Measurements from ENCODE around the gene ZSWIM1. TPM values are rescaled to one million over a fixed set of nuclear protein-coding genes. Genes with fewer than 3 reads are reported as not detected.
"Not testable (repeated sequence)": the region's sequence is repeated elsewhere in the genome, so short reads cannot be mapped to it uniquely, and the experiment has no call there.

The ZSWIM1 gene
- total and polyA plus RNA-seq, 2 donors (not counting 1 experiment from before 2014, with no cell fraction given) = 5.4 to 15.7 TPM

- Histone ChIP-seq H3K4me3 (ENCODE audit: control extremely low read depth in 1 of 5, extremely low read depth in 1 of 5, insufficient read depth in 1 of 5, low read depth in 2 of 5, low read length in 4 of 5) (no peak overlapping the region), H3K79me2 (ENCODE audit: control insufficient read depth, insufficient read depth, low read length) (no peaks in the 10 kb centered on the region), H3K4me2 (replicated peaks; ENCODE audit: low read depth, low read length, poor library complexity, severe bottlenecking) (no peak overlapping the region), H3K27me3 (replicated peaks in 1 of 4; ENCODE audit: control extremely low read depth in 1 of 4, control insufficient read depth in 3 of 4, insufficient read depth in 4 of 4, low read length in 3 of 4) (no peaks in the 10 kb centered on the region), H3K27ac (ENCODE audit: low read length in 2 of 2) (no peak overlapping the region), H3K9ac (ENCODE audit: low read length) (no peak overlapping the region), H3K36me3 (replicated peaks in 1 of 2; ENCODE audit: control extremely low read depth in 1 of 2, control insufficient read depth in 1 of 2, extremely low read depth in 1 of 2, insufficient read depth in 2 of 2, low read length in 1 of 2) (no peaks in the 10 kb centered on the region), H2AFZ (ENCODE audit: insufficient read depth, low read depth, low read length, poor library complexity, severe bottlenecking) (no peak overlapping the region), H3K9me3 (ENCODE audit: control extremely low read depth in 1 of 3, control insufficient read depth in 2 of 3, insufficient read depth in 1 of 3, low read length in 2 of 3) (no peaks in the 10 kb centered on the region), H3K4me1 (ENCODE audit: control insufficient read depth in 2 of 2, insufficient read depth in 2 of 2, low read length in 2 of 2) (no peaks in the 10 kb centered on the region), H4K20me1 (ENCODE audit: control insufficient read depth, insufficient read depth, low read length, poor library complexity, severe bottlenecking) (no peaks in the 10 kb centered on the region)
- WGBS (ENCODE audit: insufficient coverage) = 94% methylated on average over 13 of the region's 14 CpGs
- H3K4me3 Mint-ChIP-seq = no peak overlapping the region
- H3K27ac Mint-ChIP-seq = no peak overlapping the region
- DNase-seq (no peak), ATAC-seq (ENCODE audit: low read depth) (no peak)
- H3K4me1 Mint-ChIP-seq = no peaks in the 10 kb centered on the region
- ChIA-PET CTCF (interaction anchor here (0.9 kb wide), 1 partner anchor 11 kb away, joined by 3 read pairs; no protein-coding TSS in a partner anchor), POLR2A (no interaction called here)
- H3K9me3 Mint-ChIP-seq (ENCODE audit: insufficient read depth) = no peaks in the 10 kb centered on the region
- intact Hi-C loops (cut with micrococcal nuclease) = no loop called here
- no peaks in the 10 kb centered on the region for H3K27me3 Mint-ChIP-seq
- no peak for TF ChIP-seq EZH2 (IDR thresholded peaks at IDR 0.05; ENCODE audit: borderline replicate concordance, insufficient read depth, low read depth, low read length, poor library complexity, severe bottlenecking)
- TF ChIP-seq, protein P1, sequence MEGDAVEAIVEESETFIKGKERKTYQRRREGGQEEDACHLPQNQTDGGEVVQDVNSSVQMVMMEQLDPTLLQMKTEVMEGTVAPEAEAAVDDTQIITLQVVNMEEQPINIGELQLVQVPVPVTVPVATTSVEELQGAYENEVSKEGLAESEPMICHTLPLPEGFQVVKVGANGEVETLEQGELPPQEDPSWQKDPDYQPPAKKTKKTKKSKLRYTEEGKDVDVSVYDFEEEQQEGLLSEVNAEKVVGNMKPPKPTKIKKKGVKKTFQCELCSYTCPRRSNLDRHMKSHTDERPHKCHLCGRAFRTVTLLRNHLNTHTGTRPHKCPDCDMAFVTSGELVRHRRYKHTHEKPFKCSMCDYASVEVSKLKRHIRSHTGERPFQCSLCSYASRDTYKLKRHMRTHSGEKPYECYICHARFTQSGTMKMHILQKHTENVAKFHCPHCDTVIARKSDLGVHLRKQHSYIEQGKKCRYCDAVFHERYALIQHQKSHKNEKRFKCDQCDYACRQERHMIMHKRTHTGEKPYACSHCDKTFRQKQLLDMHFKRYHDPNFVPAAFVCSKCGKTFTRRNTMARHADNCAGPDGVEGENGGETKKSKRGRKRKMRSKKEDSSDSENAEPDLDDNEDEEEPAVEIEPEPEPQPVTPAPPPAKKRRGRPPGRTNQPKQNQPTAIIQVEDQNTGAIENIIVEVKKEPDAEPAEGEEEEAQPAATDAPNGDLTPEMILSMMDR (IDR thresholded peaks at IDR 0.05) = no peak
These were observed 46.2 kb downstream of the ZSWIM1 start for GRCh38 chr20:45927071-45927878.

GRCh38 chr20:45931680-45932079, 50.7 kb downstream of the ZSWIM1 start:
- POLR2A ChIA-PET; H3K9me3 ChIP-seq (ENCODE audit: control extremely low read depth in 1 of 3, control insufficient read depth in 2 of 3, insufficient read depth in 1 of 3, low read length in 2 of 3); H3K27ac ChIP-seq (ENCODE audit: low read length in 2 of 2); H3K36me3 ChIP-seq (replicated peaks in 1 of 2; ENCODE audit: control extremely low read depth in 1 of 2, control insufficient read depth in 1 of 2, extremely low read depth in 1 of 2, insufficient read depth in 2 of 2, low read length in 1 of 2); H3K4me2 ChIP-seq (replicated peaks; ENCODE audit: low read depth, low read length, poor library complexity, severe bottlenecking); intact Hi-C loops (cut with micrococcal nuclease); H3K27me3 Mint-ChIP-seq; H3K9ac ChIP-seq (ENCODE audit: low read length); H3K4me3 ChIP-seq (ENCODE audit: control extremely low read depth in 1 of 5, extremely low read depth in 1 of 5, insufficient read depth in 1 of 5, low read depth in 2 of 5, low read length in 4 of 5); ATAC-seq (ENCODE audit: low read depth); H3K4me3 Mint-ChIP-seq; H4K20me1 ChIP-seq (ENCODE audit: control insufficient read depth, insufficient read depth, low read length, poor library complexity, severe bottlenecking); H3K9me3 Mint-ChIP-seq (ENCODE audit: insufficient read depth); H2AFZ ChIP-seq (ENCODE audit: insufficient read depth, low read depth, low read length, poor library complexity, severe bottlenecking); CTCF ChIA-PET; DNase-seq; H3K27ac Mint-ChIP-seq; H3K27me3 ChIP-seq (replicated peaks in 1 of 4; ENCODE audit: control extremely low read depth in 1 of 4, control insufficient read depth in 3 of 4, insufficient read depth in 4 of 4, low read length in 3 of 4): not testable (repeated sequence)
- 95% methylated on average over 17 of the region's 17 CpGs for WGBS (ENCODE audit: insufficient coverage)
- Histone ChIP-seq H3K79me2 (ENCODE audit: control insufficient read depth, insufficient read depth, low read length) (peaks cover 20% of the 10 kb centered on the region), H3K4me1 (ENCODE audit: control insufficient read depth in 2 of 2, insufficient read depth in 2 of 2, low read length in 2 of 2) (peaks cover 12 to 15% of the 10 kb centered on the region in 2 donors)
- peaks cover 15% of the 10 kb centered on the region for H3K4me1 Mint-ChIP-seq
